Activated B cell treated with CpG ODN at 0.5 μM for 24 hours (primary cell): Measurements from ENCODE around the gene NCKAP5. TPM values are rescaled to one million over a fixed set of nuclear protein-coding genes. Genes with fewer than 3 reads are reported as not detected.

Experiments used
- ATAC-seq: fragments of 200-7000 bp; cut with Tn5 transposase; one replicate; pipeline ENCODE4 v1.10.0; 2021; ENCODE audit warnings: low read depth, mild to moderate bottlenecking, moderate library complexity
- CTCF ChIA-PET: fragments of 350-600 bp; sonication (Branson Sonifier 250); formaldehyde crosslinking; loops from one replicate; lab custom pipeline; 2021; ENCODE audit warnings: antibody characterized with exemption; lab: Charles Lee
- POLR2A ChIA-PET: fragments of 350-600 bp; sonication (Branson Sonifier 250); formaldehyde crosslinking; loops from one replicate; lab custom pipeline; 2021; ENCODE audit warnings: antibody characterized with exemption; lab: Charles Lee
- DNase-seq: peaks from one replicate; pipeline ENCODE4 v3.0.0; 2022
- H3K27ac Mint-ChIP-seq: one replicate; pipeline ENCODE4 v1.8.0; 2020; ENCODE audit warnings: mixed read lengths
- H3K27me3 Mint-ChIP-seq: one replicate; pipeline ENCODE4 v1.8.0; 2021; ENCODE audit warnings: mixed read lengths
- H3K36me3 Mint-ChIP-seq: one replicate; pipeline ENCODE4 v1.8.0; 2021; ENCODE audit warnings: low read depth, mixed read lengths
- H3K4me1 Mint-ChIP-seq: one replicate; pipeline ENCODE4 v1.8.0; 2021; ENCODE audit warnings: mixed read lengths
- H3K4me3 Mint-ChIP-seq: one replicate; pipeline ENCODE4 v1.8.0; 2020; ENCODE audit warnings: mild to moderate bottlenecking, mixed read lengths
- H3K9me3 Mint-ChIP-seq: one replicate; pipeline ENCODE4 v1.8.0; 2020; ENCODE audit warnings: mixed read lengths
- intact Hi-C: fragments of 100-400 bp; cut with micrococcal nuclease; formaldehyde crosslinking; loops from one replicate; pipeline ENCODE4 v1.15.1; 2024
- total RNA-seq: library from RNA; stranded (reverse); gene quantifications from 2 replicates; pipeline ENCODE4 v1.2.3, GENCODE V29; 2022
- TF ChIP-seq, protein P1 (sequence below): fragments of 200-600 bp; IDR thresholded peaks from one replicate; pipeline ENCODE4 v1.8.0; 2022; ENCODE audit warnings: antibody characterized with exemption, mild to moderate bottlenecking

The NCKAP5 gene
- total RNA-seq, 1 donor from 2014 or later = not detected

- no peaks in the 10 kb centered on the region for H3K36me3 Mint-ChIP-seq
- TF ChIP-seq, protein P1, sequence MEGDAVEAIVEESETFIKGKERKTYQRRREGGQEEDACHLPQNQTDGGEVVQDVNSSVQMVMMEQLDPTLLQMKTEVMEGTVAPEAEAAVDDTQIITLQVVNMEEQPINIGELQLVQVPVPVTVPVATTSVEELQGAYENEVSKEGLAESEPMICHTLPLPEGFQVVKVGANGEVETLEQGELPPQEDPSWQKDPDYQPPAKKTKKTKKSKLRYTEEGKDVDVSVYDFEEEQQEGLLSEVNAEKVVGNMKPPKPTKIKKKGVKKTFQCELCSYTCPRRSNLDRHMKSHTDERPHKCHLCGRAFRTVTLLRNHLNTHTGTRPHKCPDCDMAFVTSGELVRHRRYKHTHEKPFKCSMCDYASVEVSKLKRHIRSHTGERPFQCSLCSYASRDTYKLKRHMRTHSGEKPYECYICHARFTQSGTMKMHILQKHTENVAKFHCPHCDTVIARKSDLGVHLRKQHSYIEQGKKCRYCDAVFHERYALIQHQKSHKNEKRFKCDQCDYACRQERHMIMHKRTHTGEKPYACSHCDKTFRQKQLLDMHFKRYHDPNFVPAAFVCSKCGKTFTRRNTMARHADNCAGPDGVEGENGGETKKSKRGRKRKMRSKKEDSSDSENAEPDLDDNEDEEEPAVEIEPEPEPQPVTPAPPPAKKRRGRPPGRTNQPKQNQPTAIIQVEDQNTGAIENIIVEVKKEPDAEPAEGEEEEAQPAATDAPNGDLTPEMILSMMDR = no peak
- ChIA-PET POLR2A (no interaction called here), CTCF (no interaction called here)
- intact Hi-C loops = no loop called here
- H3K4me1 Mint-ChIP-seq = peaks cover 2% of the 10 kb centered on the region
- ATAC-seq (no peak), DNase-seq (no peak)
- no peak overlapping the region for H3K27ac Mint-ChIP-seq
- H3K9me3 Mint-ChIP-seq = no peaks in the 10 kb centered on the region
- peaks cover 7% of the 10 kb centered on the region for H3K27me3 Mint-ChIP-seq
- no peak overlapping the region for H3K4me3 Mint-ChIP-seq
Observed at GRCh38 chr2:133495226-133495625, 73.0 kb downstream of the NCKAP5 start.

DNA sequence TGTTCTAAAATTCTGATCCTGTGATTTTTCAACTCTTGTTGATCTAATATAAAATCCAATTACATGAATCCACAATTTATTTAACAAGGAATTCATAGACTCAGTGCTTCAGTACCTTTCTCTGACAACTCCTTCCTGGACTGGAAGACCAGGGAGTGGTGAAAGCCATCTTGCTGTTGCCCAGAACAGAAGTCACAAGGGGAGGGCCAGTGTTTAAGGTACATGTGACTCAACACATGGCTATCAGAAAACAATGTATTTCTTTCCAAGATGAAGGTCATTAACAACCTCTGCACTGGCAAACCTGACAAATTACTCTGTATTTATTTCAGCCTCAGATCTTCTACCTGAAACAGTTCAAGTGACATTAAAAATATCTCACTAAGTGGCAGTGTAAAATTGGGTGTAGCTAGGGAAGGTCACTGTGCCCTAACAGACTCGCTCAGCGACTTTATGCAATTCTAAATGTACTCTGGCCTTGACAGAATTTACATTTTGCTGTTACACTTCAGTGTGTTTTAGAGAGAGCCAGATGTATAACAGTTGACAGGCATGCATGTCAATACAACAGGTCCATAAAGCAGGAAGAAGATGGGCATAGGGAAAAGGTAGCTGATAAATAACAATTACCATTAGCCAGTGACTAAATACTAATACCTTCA, 75.4 kb downstream of the NCKAP5 start:
- CTCF ChIA-PET = no interaction called here
- no peak for ATAC-seq

GRCh38 chr2:133490411-133490980, 77.8 kb downstream of the NCKAP5 start:
- TF ChIP-seq, protein P1 = no peak
- Mint-ChIP-seq H3K9me3 (peaks cover 2% of the 10 kb centered on the region), H3K36me3 (no peaks in the 10 kb centered on the region), H3K27ac (no peak overlapping the region), H3K27me3 (no peaks in the 10 kb centered on the region), H3K4me3 (no peak overlapping the region), H3K4me1 (no peaks in the 10 kb centered on the region)
- intact Hi-C loops = no loop called here
- POLR2A ChIA-PET = no interaction called here
- ATAC-seq = no peak
- no peak for DNase-seq
- CTCF ChIA-PET = no interaction called here

More for the DNA sequence above, 75.4 kb downstream of the NCKAP5 start:
- H3K4me3 Mint-ChIP-seq = no peak overlapping the region
- H3K9me3 Mint-ChIP-seq = no peaks in the 10 kb centered on the region
- no peaks in the 10 kb centered on the region for H3K27me3 Mint-ChIP-seq
- no peak for DNase-seq
- no peak overlapping the region for H3K27ac Mint-ChIP-seq
- TF ChIP-seq, protein P1 = no peak
- H3K4me1 Mint-ChIP-seq = no peaks in the 10 kb centered on the region
- POLR2A ChIA-PET = no interaction called here
- no peaks in the 10 kb centered on the region for H3K36me3 Mint-ChIP-seq
- intact Hi-C loops = no loop called here

DNA sequence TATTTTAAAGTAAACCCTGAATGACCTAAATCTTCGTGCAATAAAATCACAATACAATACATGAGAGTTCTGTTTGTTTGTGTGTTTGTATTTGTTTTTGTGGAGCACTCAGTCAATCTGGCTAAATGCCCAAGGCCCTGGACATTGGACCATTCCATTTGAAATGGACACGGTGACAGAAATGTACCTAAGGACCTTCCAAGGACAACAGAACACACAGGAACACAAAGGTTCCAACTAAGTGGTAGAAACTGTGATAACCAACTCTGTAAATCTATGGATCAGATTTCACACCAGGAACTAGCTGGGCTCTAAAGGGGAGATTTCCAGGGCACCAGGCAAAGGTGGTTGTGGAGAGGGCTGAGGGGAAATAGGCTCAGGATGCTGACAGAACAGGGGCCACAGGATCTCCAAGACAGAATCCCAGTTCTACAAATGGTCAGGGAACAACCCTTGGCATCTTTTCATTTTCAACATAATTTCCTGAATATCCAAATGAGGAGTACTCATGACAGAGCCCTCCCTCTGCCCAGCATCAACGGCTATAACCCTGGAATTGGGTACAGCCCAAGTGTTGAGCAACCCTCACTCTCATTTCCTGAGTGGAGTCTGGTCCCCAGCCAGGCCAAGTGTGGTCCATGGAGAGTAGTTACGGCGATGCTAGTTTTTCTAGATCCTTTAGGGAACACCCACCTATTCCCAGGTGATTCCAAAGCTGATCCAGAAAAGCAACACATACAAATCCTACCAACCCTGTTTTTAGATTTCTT, 78.4 kb downstream of the NCKAP5 start:
- Mint-ChIP-seq H3K27ac (no peak overlapping the region), H3K9me3 (peaks cover 2% of the 10 kb centered on the region), H3K4me3 (no peak overlapping the region), H3K27me3 (no peaks in the 10 kb centered on the region), H3K36me3 (no peaks in the 10 kb centered on the region), H3K4me1 (no peaks in the 10 kb centered on the region)
- ChIA-PET CTCF (no interaction called here), POLR2A (no interaction called here)
- intact Hi-C loops = no loop called here
- ATAC-seq (no peak), DNase-seq (no peak)
- TF ChIP-seq, protein P1 = no peak

DNA sequence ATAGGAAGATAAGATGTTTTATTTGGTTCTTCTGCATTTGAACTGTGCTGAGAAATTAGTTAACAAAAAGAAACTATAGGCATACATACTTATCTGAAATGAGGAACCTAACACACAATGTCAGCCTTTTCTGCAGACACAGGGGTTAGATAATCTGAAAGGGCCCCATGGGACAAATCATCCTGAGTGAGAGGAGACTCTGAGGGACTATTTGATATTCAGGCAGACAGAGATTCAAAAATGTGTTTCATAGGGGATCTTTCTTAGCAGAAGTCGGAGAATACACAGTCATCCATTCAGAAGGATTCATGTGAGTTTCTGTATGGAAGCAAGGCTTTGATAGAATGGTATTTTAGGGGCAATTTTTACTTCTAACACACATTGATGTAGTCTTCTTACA, 79.1 kb downstream of the NCKAP5 start:
- Mint-ChIP-seq H3K4me1 (no peaks in the 10 kb centered on the region), H3K27ac (no peak overlapping the region), H3K27me3 (no peaks in the 10 kb centered on the region), H3K4me3 (no peak overlapping the region), H3K9me3 (peaks cover 2% of the 10 kb centered on the region), H3K36me3 (no peaks in the 10 kb centered on the region)
- DNase-seq = no peak
- no peak for ATAC-seq
- CTCF ChIA-PET = no interaction called here
- TF ChIP-seq, protein P1 = no peak
- POLR2A ChIA-PET = no interaction called here
- intact Hi-C loops = no loop called here
